Trophoblast cell (in vitro differentiated cells and primary cell): ENCODE data around the gene NKPD1.
A peak's percentile ranks its signal among the peaks of the same experiment; 100 is the strongest.

Experiments used
- DNase-seq, 2 donors: peaks; one replicate each; pipeline ENCODE4 v3.0.0-alpha.2; 2016
- H2AFZ ChIP-seq: 2 replicates; pipeline ENCODE4 v1.6.1; 2013; ENCODE audit warnings: low read length, moderate library complexity, mild to moderate bottlenecking; ENCODE audit not compliant: insufficient read depth, poor library complexity
- H2AK5ac ChIP-seq: 2 replicates; pipeline ENCODE4 v1.6.1; 2013; ENCODE audit warnings: mild to moderate bottlenecking, low read length
- H2BK120ac ChIP-seq: 2 replicates; pipeline ENCODE4 v1.6.1; 2013; ENCODE audit warnings: low read length, mild to moderate bottlenecking, moderate library complexity; ENCODE audit not compliant: insufficient read depth, poor library complexity
- H2BK12ac ChIP-seq: 2 replicates; pipeline ENCODE4 v1.6.1; 2013; ENCODE audit warnings: mild to moderate bottlenecking, low read length, moderate library complexity
- H2BK5ac ChIP-seq: 2 replicates; pipeline ENCODE4 v1.6.1; 2013; ENCODE audit warnings: low read length, low read depth, moderate library complexity, mild to moderate bottlenecking; ENCODE audit not compliant: poor library complexity
- H3K14ac ChIP-seq: 2 replicates; pipeline ENCODE4 v1.6.1; 2013; ENCODE audit warnings: mild to moderate bottlenecking, low read length
- H3K18ac ChIP-seq: 2 replicates; pipeline ENCODE4 v1.6.1; 2013; ENCODE audit warnings: mild to moderate bottlenecking, low read length
- H3K23ac ChIP-seq: 2 replicates; pipeline ENCODE4 v1.6.1; 2013; ENCODE audit warnings: low read length
- H3K27ac ChIP-seq: 2 replicates; pipeline ENCODE4 v1.5.1; 2013; ENCODE audit warnings: low read depth, mild to moderate bottlenecking, inconsistent platforms, low read length, moderate library complexity
- H3K27me3 ChIP-seq: 2 replicates; pipeline ENCODE4 v1.6.1; 2013; ENCODE audit warnings: inconsistent platforms, mild to moderate bottlenecking, low read length, moderate library complexity; ENCODE audit not compliant: insufficient read depth
- H3K36me3 ChIP-seq, 2 experiments: 1 replicate in 1 of 2; 2 replicates in 1 of 2; pipeline ENCODE4 v1.6.1; 2013; ENCODE audit warnings: low read length in 2 of 2, mild to moderate bottlenecking in 2 of 2, moderate library complexity in 1 of 2; ENCODE audit not compliant: insufficient read depth in 2 of 2, control insufficient read depth in 1 of 2
- H3K4ac ChIP-seq: 2 replicates; pipeline ENCODE4 v1.6.1; 2013; ENCODE audit warnings: low read depth, mild to moderate bottlenecking, low read length, moderate library complexity
- H3K4me1 ChIP-seq, 2 experiments: 1 replicate in 1 of 2; 2 replicates in 1 of 2; pipeline ENCODE4 v1.6.1; 2013; ENCODE audit warnings: low read length in 2 of 2, mild to moderate bottlenecking in 2 of 2, moderate library complexity in 1 of 2; ENCODE audit not compliant: insufficient read depth in 2 of 2, control insufficient read depth in 1 of 2
- H3K4me2 ChIP-seq: 2 replicates; pipeline ENCODE4 v1.6.1; 2013; ENCODE audit warnings: inconsistent platforms, mild to moderate bottlenecking, low read length, moderate library complexity
- H3K4me3 ChIP-seq: 2 replicates; pipeline ENCODE4 v1.5.1; 2013; ENCODE audit warnings: mild to moderate bottlenecking, low read depth, low read length, inconsistent platforms
- H3K79me1 ChIP-seq: one replicate; pipeline ENCODE4 v1.6.1; 2013; ENCODE audit warnings: low read length
- H3K79me2 ChIP-seq: 2 replicates; pipeline ENCODE4 v1.6.1; 2013; ENCODE audit warnings: low read length, mild to moderate bottlenecking; ENCODE audit not compliant: control insufficient read depth, insufficient read depth, poor library complexity
- H3K9ac ChIP-seq: 2 replicates; pipeline ENCODE4 v1.6.1; 2013; ENCODE audit warnings: mild to moderate bottlenecking, low read length
- H3K9me3 ChIP-seq: 2 replicates; pipeline ENCODE4 v1.6.1; 2013; ENCODE audit warnings: low read depth, mild to moderate bottlenecking, control low read depth, inconsistent platforms, low read length; ENCODE audit not compliant: insufficient read depth
- H4K12ac ChIP-seq: 2 replicates; pipeline ENCODE4 v1.6.1; 2013; ENCODE audit warnings: low read depth, mild to moderate bottlenecking, low read length, moderate library complexity
- H4K8ac ChIP-seq: 2 replicates; pipeline ENCODE4 v1.6.1; 2013; ENCODE audit warnings: low read depth, mild to moderate bottlenecking, low read length, moderate library complexity
- H4K91ac ChIP-seq: one replicate; pipeline ENCODE4 v1.6.1; 2013; ENCODE audit warnings: low read depth, mild to moderate bottlenecking, low read length, moderate library complexity
- WGBS: extraction: QIAGEN DNeasy Blood & Tissue Kit; methylation state at CpG from one replicate; pipeline ENCODE4 v1.1.7; 2013; ENCODE audit warnings: missing lambda C conversion rate; ENCODE audit not compliant: insufficient read length, insufficient coverage; ENCODE audit errors: extremely low coverage; 5-methylcytosine and 5-hydroxymethylcytosine counted together

Gene NKPD1

GRCh38 chr19:45115809-45116615 lies 44.8 kb downstream of the NKPD1 start:
- Histone ChIP-seq H3K27me3 (no peaks in the 10 kb centered on the region), H3K4me2 (no peak overlapping the region), H3K4ac (peak overlapping the region; percentile 13), H2AFZ (no peak overlapping the region), H2AK5ac (no peak overlapping the region), H3K4me1 (peaks cover 5 to 17% of the 10 kb centered on the region in 2 experiments), H4K12ac (no peak overlapping the region), H4K8ac (no peak overlapping the region), H4K91ac (no peak overlapping the region), H3K18ac (no peak overlapping the region), H2BK12ac (no peak overlapping the region), H2BK120ac (no peak overlapping the region), H3K9ac (no peak overlapping the region), H3K79me2 (peaks cover 9% of the 10 kb centered on the region), H3K23ac (no peak overlapping the region), H2BK5ac (no peak overlapping the region), H3K4me3 (no peak overlapping the region), H3K27ac (no peak overlapping the region), H3K79me1 (no peaks in the 10 kb centered on the region), H3K9me3 (no peaks in the 10 kb centered on the region), H3K14ac (no peak overlapping the region), H3K36me3 (no peaks in the 10 kb centered on the region)
- no CpG with 5 or more reads among the region's 21 CpGs for WGBS
- DNase-seq = no peak

- Histone ChIP-seq H2BK120ac (no peak overlapping the region), H3K4me1 (peaks cover 4 to 16% of the 10 kb centered on the region in 2 experiments), H3K27me3 (no peaks in the 10 kb centered on the region), H4K91ac (no peak overlapping the region), H2AFZ (no peak overlapping the region), H3K4ac (no peak overlapping the region), H3K14ac (no peak overlapping the region), H3K4me3 (no peak overlapping the region), H3K9ac (no peak overlapping the region), H2BK12ac (no peak overlapping the region), H2BK5ac (no peak overlapping the region), H3K4me2 (no peak overlapping the region), H4K8ac (no peak overlapping the region), H3K9me3 (no peaks in the 10 kb centered on the region), H3K23ac (no peak overlapping the region), H3K79me2 (peaks cover 11% of the 10 kb centered on the region), H3K36me3 (peaks cover 2 to 3% of the 10 kb centered on the region in 2 experiments), H3K27ac (no peak overlapping the region), H3K18ac (no peak overlapping the region), H4K12ac (no peak overlapping the region), H2AK5ac (no peak overlapping the region), H3K79me1 (no peaks in the 10 kb centered on the region)
- WGBS = no CpG with 5 or more reads among the region's 4 CpGs
- DNase-seq = no peak
Observed at GRCh38 chr19:45114116-45114515, 46.7 kb downstream of the NKPD1 start.

- DNase-seq = no peak
- no peak overlapping the region for H3K4ac ChIP-seq
- no CpG with 5 or more reads among the region's 9 CpGs for WGBS
Observed at GRCh38 chr19:45113628-45114027, 47.2 kb downstream of the NKPD1 start.

GRCh38 chr19:45112111-45112827 lies 48.5 kb downstream of the NKPD1 start:
- no peak overlapping the region for H2BK120ac ChIP-seq

More at GRCh38 chr19:45113628-45114027, 47.2 kb downstream of the NKPD1 start:
- H2AK5ac ChIP-seq = no peak overlapping the region
- no peak overlapping the region for H2BK5ac ChIP-seq
- no peak overlapping the region for H4K8ac ChIP-seq
- H4K91ac ChIP-seq = no peak overlapping the region
- H2AFZ ChIP-seq = no peak overlapping the region
- H3K27me3 ChIP-seq = no peaks in the 10 kb centered on the region
- H3K4me2 ChIP-seq = no peak overlapping the region
- H3K27ac ChIP-seq = no peak overlapping the region
- no peak overlapping the region for H2BK120ac ChIP-seq
- H3K36me3 ChIP-seq = peaks cover 2 to 3% of the 10 kb centered on the region in 2 experiments
- H3K4me1 ChIP-seq = peaks cover 4 to 16% of the 10 kb centered on the region in 2 experiments
- H3K18ac ChIP-seq = no peak overlapping the region
- H3K79me2 ChIP-seq = peaks cover 11% of the 10 kb centered on the region
- no peaks in the 10 kb centered on the region for H3K9me3 ChIP-seq
- no peak overlapping the region for H4K12ac ChIP-seq
- H3K14ac ChIP-seq = no peak overlapping the region
- no peak overlapping the region for H3K9ac ChIP-seq
- H3K23ac ChIP-seq = no peak overlapping the region
- no peaks in the 10 kb centered on the region for H3K79me1 ChIP-seq
- no peak overlapping the region for H3K4me3 ChIP-seq
- H2BK12ac ChIP-seq = no peak overlapping the region

More at GRCh38 chr19:45112111-45112827, 48.5 kb downstream of the NKPD1 start:
- no peak overlapping the region for H3K4me3 ChIP-seq
- H2BK5ac ChIP-seq = no peak overlapping the region
- peak; percentile 61 to 65 for DNase-seq
- no peaks in the 10 kb centered on the region for H3K9me3 ChIP-seq
- H4K8ac ChIP-seq = no peak overlapping the region
- no CpG with 5 or more reads among the region's 11 CpGs for WGBS
- peak overlapping the region; percentile 33 for H3K18ac ChIP-seq
- H3K4me1 ChIP-seq = peaks cover 1 to 11% of the 10 kb centered on the region in 2 experiments
- H3K4ac ChIP-seq = peak overlapping the region; percentile 17
- H3K36me3 ChIP-seq = peaks cover 2 to 3% of the 10 kb centered on the region in 2 experiments
- H4K12ac ChIP-seq = no peak overlapping the region
- no peaks in the 10 kb centered on the region for H3K27me3 ChIP-seq
- H3K14ac ChIP-seq = no peak overlapping the region
- peaks cover 11% of the 10 kb centered on the region for H3K79me2 ChIP-seq
- H3K4me2 ChIP-seq = no peak overlapping the region
- H3K23ac ChIP-seq = no peak overlapping the region
- H2BK12ac ChIP-seq = no peak overlapping the region
- H2AFZ ChIP-seq = no peak overlapping the region
- H3K9ac ChIP-seq = no peak overlapping the region
- H4K91ac ChIP-seq = no peak overlapping the region
- no peak overlapping the region for H2AK5ac ChIP-seq
- H3K27ac ChIP-seq = no peak overlapping the region
- H3K79me1 ChIP-seq = no peaks in the 10 kb centered on the region
